ENCODE data around the gene AAMP. TPM values are rescaled to one million over a fixed set of nuclear protein-coding genes. Genes with fewer than 3 reads are reported as not detected.

AAMP gene
- total RNA-seq, 2 donors from 2014 or later = 61.5 to 114 TPM

GRCh38 chr2:218263817-218264641 is 5.9 kb downstream of the AAMP start:
- TF ChIP-seq CTCF (IDR thresholded peaks at IDR 0.05) (no peak), POLR2A (IDR thresholded peaks at IDR 0.05) (no peak)
- ATAC-seq (no peak), DNase-seq (no peak)
- H3K9me3 ChIP-seq = no peaks in the 10 kb centered on the region
- H3K27me3 ChIP-seq = no peaks in the 10 kb centered on the region
- intact Hi-C loops (cut with DNase I) = loop anchor here (10.0 kb wide), 1 partner anchor 391 kb away; the partner anchor contains the start of genes BCS1L and ZNF142
- peaks cover 0 to 14% of the 10 kb centered on the region in 2 donors for H3K36me3 ChIP-seq (replicated peaks in 1 of 2; ENCODE audit: insufficient read depth in 1 of 2, low read depth in 2 of 2)
- peaks cover 57% of the 10 kb centered on the region for H3K4me1 ChIP-seq
- H3K27ac ChIP-seq = no peak overlapping the region
- H3K4me3 ChIP-seq = no peak overlapping the region
- WGBS, 2 donors = 76 to 78% methylated on average over 9 to 17 of the region's 17 CpGs

- no peak for ATAC-seq
- Histone ChIP-seq H3K4me1 (peaks cover 53% of the 10 kb centered on the region), H3K27ac (no peak overlapping the region), H3K36me3 (replicated peaks in 1 of 2; ENCODE audit: insufficient read depth in 1 of 2, low read depth in 2 of 2) (peaks cover 0 to 14% of the 10 kb centered on the region in 2 donors), H3K27me3 (no peaks in the 10 kb centered on the region), H3K9me3 (no peaks in the 10 kb centered on the region), H3K4me3 (no peak overlapping the region)
- TF ChIP-seq POLR2A (IDR thresholded peaks at IDR 0.05) (no peak), CTCF (IDR thresholded peaks at IDR 0.05) (no peak)
- intact Hi-C loops (cut with DNase I) = loop anchor here (10.0 kb wide), 1 partner anchor 392 kb away; the partner anchor contains the start of genes BCS1L and ZNF142
- peak in 1 of 4 donors; percentile 24 for DNase-seq
- 82 to 87% methylated on average over 19 to 35 of the region's 39 CpGs for WGBS, 2 donors
Measured at GRCh38 chr2:218262631-218263586, 7.0 kb downstream of the AAMP start.

- H3K4me1 ChIP-seq = peaks cover 51% of the 10 kb centered on the region
- intact Hi-C loops (cut with DNase I) = loop anchor here (10.0 kb wide), 1 partner anchor 393 kb away; the partner anchor contains the start of genes BCS1L and ZNF142
- no peaks in the 10 kb centered on the region for H3K9me3 ChIP-seq
- no peaks in the 10 kb centered on the region for H3K27me3 ChIP-seq
- H3K36me3 ChIP-seq (replicated peaks in 1 of 2; ENCODE audit: insufficient read depth in 1 of 2, low read depth in 2 of 2) = peaks cover 0 to 14% of the 10 kb centered on the region in 2 donors
- no peak for DNase-seq
- TF ChIP-seq POLR2A (IDR thresholded peaks at IDR 0.05) = no peak
- TF ChIP-seq CTCF (IDR thresholded peaks at IDR 0.05) = no peak
- no peak for ATAC-seq
- peak overlapping the region in 2 of 4 donors; percentile 59 to 66 for H3K27ac ChIP-seq
- 80 to 90% methylated on average over 5 to 6 of the region's 6 CpGs for WGBS, 2 donors
- H3K4me3 ChIP-seq = no peak overlapping the region
Measured at GRCh38 chr2:218262237-218262600, 7.7 kb downstream of the AAMP start.

- TF ChIP-seq CTCF (IDR thresholded peaks at IDR 0.05) (no peak), POLR2A (IDR thresholded peaks at IDR 0.05) (no peak)
- Histone ChIP-seq H3K4me3 (no peak overlapping the region), H3K4me1 (peaks cover 49% of the 10 kb centered on the region), H3K27me3 (no peaks in the 10 kb centered on the region), H3K36me3 (replicated peaks in 1 of 2; ENCODE audit: insufficient read depth in 1 of 2, low read depth in 2 of 2) (peaks cover 0 to 11% of the 10 kb centered on the region in 2 donors), H3K9me3 (no peaks in the 10 kb centered on the region), H3K27ac (peak overlapping the region in 3 of 4 donors; percentile 45 to 66 (median 59))
- no peak for ATAC-seq
- peak in 1 of 4 donors; percentile 13 for DNase-seq
- 61 to 66% methylated on average over 7 to 8 of the region's 8 CpGs for WGBS, 2 donors
- intact Hi-C loops (cut with DNase I) = loop anchor here (10.0 kb wide), 1 partner anchor 393 kb away; the partner anchor contains the start of genes BCS1L and ZNF142
Measured at GRCh38 chr2:218261423-218262236, 8.3 kb downstream of the AAMP start.
